Lower lobe of right lung (tissue), 2 donors: ENCODE results near the gene BTBD6. TPM values are rescaled to one million over a fixed set of nuclear protein-coding genes. Genes with fewer than 3 reads are reported as not detected.

ENCODE experiments used
- ATAC-seq, 2 donors: fragments of 200-7000 bp; cut with Tn5 transposase; one replicate each; pipeline ENCODE4 v1.9.1; 2020 to 2022; ENCODE audit warnings: mild to moderate bottlenecking in 2 of 2, moderate library complexity in 2 of 2
- DNase-seq: peaks from one replicate; pipeline ENCODE4 v3.0.0-alpha.2; 2020
- H3K27ac ChIP-seq: fragments of 200-600 bp; one replicate; pipeline ENCODE4 v1.8.0; 2022
- H3K27me3 ChIP-seq: fragments of 200-600 bp; one replicate; pipeline ENCODE4 v1.8.0; 2022; ENCODE audit warnings: low read depth
- H3K36me3 ChIP-seq: fragments of 200-600 bp; one replicate; pipeline ENCODE4 v1.8.0; 2022; ENCODE audit warnings: mild to moderate bottlenecking
- H3K4me1 ChIP-seq: fragments of 200-600 bp; one replicate; pipeline ENCODE4 v1.8.0; 2022
- H3K4me3 ChIP-seq: fragments of 200-600 bp; one replicate; pipeline ENCODE4 v1.8.0; 2022; ENCODE audit warnings: mild to moderate bottlenecking
- H3K9me3 ChIP-seq: fragments of 200-600 bp; one replicate; pipeline ENCODE4 v1.8.0; 2022
- CTCF ChIP-seq: fragments of 200-600 bp; IDR thresholded peaks from one replicate; pipeline ENCODE4 v1.8.0; 2022; ENCODE audit warnings: antibody characterized with exemption, mild to moderate bottlenecking
- intact Hi-C: fragments of 100-400 bp; cut with DNase I; formaldehyde crosslinking; loops from one replicate; pipeline ENCODE4 v1.11.0; 2022
- total RNA-seq: library from RNA; stranded (reverse); fragmentation: NEBNext Ultra II Directional; extraction: Animal tissue kit (Norgen Biotek cat#: 25700); gene quantifications from one replicate; pipeline ENCODE4 v1.2.1, GENCODE V29; 2021
- donor health status: DM: no; HTN: yes; CAD: no; lungs with severe emphysema.

BTBD6 gene
- total RNA-seq, 1 donor from 2014 or later = 53.0 TPM

GRCh38 chr14:105255021-105255507, 6.7 kb downstream of the BTBD6 start:
- no peaks in the 10 kb centered on the region for H3K9me3 ChIP-seq
- no peak overlapping the region for H3K4me3 ChIP-seq
- no peak for ATAC-seq
- H3K4me1 ChIP-seq = no peaks in the 10 kb centered on the region
- no peaks in the 10 kb centered on the region for H3K27me3 ChIP-seq
- H3K27ac ChIP-seq = no peak overlapping the region
- peaks cover 41% of the 10 kb centered on the region for H3K36me3 ChIP-seq
- intact Hi-C loops = no loop called here
- no peak for TF ChIP-seq CTCF
- DNase-seq = no peak

GRCh38 chr14:105256292-105256960, 8.1 kb downstream of the BTBD6 start:
- H3K4me3 ChIP-seq = no peak overlapping the region
- intact Hi-C loops = no loop called here
- H3K36me3 ChIP-seq = peaks cover 39% of the 10 kb centered on the region
- no peak overlapping the region for H3K27ac ChIP-seq
- H3K4me1 ChIP-seq = no peaks in the 10 kb centered on the region
- no peaks in the 10 kb centered on the region for H3K9me3 ChIP-seq
- ATAC-seq (no peak), DNase-seq (no peak)
- H3K27me3 ChIP-seq = no peaks in the 10 kb centered on the region
- no peak for TF ChIP-seq CTCF

GRCh38 chr14:105257464-105257863, 9.1 kb downstream of the BTBD6 start:
- ATAC-seq = no peak
- Histone ChIP-seq H3K36me3 (peaks cover 37% of the 10 kb centered on the region), H3K27me3 (no peaks in the 10 kb centered on the region), H3K4me1 (no peaks in the 10 kb centered on the region), H3K9me3 (no peaks in the 10 kb centered on the region), H3K4me3 (no peak overlapping the region), H3K27ac (no peak overlapping the region)
- DNase-seq = no peak
- no peak for TF ChIP-seq CTCF
- intact Hi-C loops = no loop called here

- Histone ChIP-seq H3K27me3 (no peaks in the 10 kb centered on the region), H3K36me3 (peaks cover 35% of the 10 kb centered on the region), H3K4me3 (no peak overlapping the region), H3K4me1 (no peaks in the 10 kb centered on the region), H3K9me3 (no peaks in the 10 kb centered on the region), H3K27ac (no peak overlapping the region)
- no peak for TF ChIP-seq CTCF
- ATAC-seq (peak; percentile 12 to 54), DNase-seq (no peak)
- intact Hi-C loops = no loop called here
Measured at GRCh38 chr14:105258846-105259245, 10.5 kb downstream of the BTBD6 start.

- H3K27ac ChIP-seq = no peak overlapping the region
- no peak overlapping the region for H3K4me3 ChIP-seq
- peaks cover 37% of the 10 kb centered on the region for H3K36me3 ChIP-seq
- no peaks in the 10 kb centered on the region for H3K4me1 ChIP-seq
- no peak for TF ChIP-seq CTCF
- DNase-seq = no peak
- H3K27me3 ChIP-seq = no peaks in the 10 kb centered on the region
- no peaks in the 10 kb centered on the region for H3K9me3 ChIP-seq
- intact Hi-C loops = no loop called here
- no peak for ATAC-seq
Measured at GRCh38 chr14:105260959-105261358, 12.6 kb downstream of the BTBD6 start.
